ENCODE results near the gene MPO. TPM values are rescaled to one million over a fixed set of nuclear protein-coding genes. Genes with fewer than 3 reads are reported as not detected.

The MPO gene
- not detected in 2 replicates for total RNA-seq (2014; rRNA removed; shearing (Covaris generic))
- polyA plus RNA-seq (2014; cell fraction: nucleus; rRNA removed), result not detected in 2 replicates

- DNase-seq (ENCODE audit: extremely low read depth, low read depth), result no peak
Measured at GRCh38 chr17:58280480-58281217, at the start of gene MPO. MPO (minus strand) TSS chr17:58280935; CDS start chr17:58280758, 177 bp downstream.

- DNase-seq (ENCODE audit: extremely low read depth, low read depth), result no peak
Measured at GRCh38 chr17:58329810-58330537, 49.2 kb upstream of the MPO start.

- DNase-seq (ENCODE audit: extremely low read depth, low read depth), result no peak
Measured at GRCh38 chr17:58329035-58329809, 48.5 kb upstream of the MPO start.

- DNase-seq (ENCODE audit: extremely low read depth, low read depth), result no peak
Measured at GRCh38 chr17:58328195-58329034, 47.7 kb upstream of the MPO start, which contains the start of gene TSPOAP1. TSPOAP1 (minus strand) TSS chr17:58328795; CDS start chr17:58327920, 875 bp downstream.

- DNase-seq (ENCODE audit: extremely low read depth, low read depth), result no peak
Measured at GRCh38 chr17:58327363-58328194, 46.8 kb upstream of the MPO start.

- DNase-seq (ENCODE audit: extremely low read depth, low read depth), result no peak
Measured at GRCh38 chr17:58326609-58327362, 46.1 kb upstream of the MPO start.

- no peak for DNase-seq (ENCODE audit: extremely low read depth, low read depth)
Measured at GRCh38 chr17:58325976-58326468, 45.3 kb upstream of the MPO start.

- DNase-seq (ENCODE audit: extremely low read depth, low read depth), result no peak
Measured at GRCh38 chr17:58325289-58325726, 44.6 kb upstream of the MPO start.

GRCh38 chr17:58324409-58325288, 43.9 kb upstream of the MPO start:
- DNase-seq (ENCODE audit: extremely low read depth, low read depth), result no peak

GRCh38 chr17:58324056-58324408, 43.3 kb upstream of the MPO start:
- no peak for DNase-seq (ENCODE audit: extremely low read depth, low read depth)

GRCh38 chr17:58323366-58324055, 42.8 kb upstream of the MPO start:
- DNase-seq (ENCODE audit: extremely low read depth, low read depth), result no peak

GRCh38 chr17:58322581-58323185, 41.9 kb upstream of the MPO start:
- DNase-seq (ENCODE audit: extremely low read depth, low read depth), result no peak

GRCh38 chr17:58321571-58322525, 41.1 kb upstream of the MPO start:
- no peak for DNase-seq (ENCODE audit: extremely low read depth, low read depth)

GRCh38 chr17:58320570-58321323, 40.0 kb upstream of the MPO start:
- DNase-seq (ENCODE audit: extremely low read depth, low read depth), result no peak

GRCh38 chr17:58320163-58320558, 39.4 kb upstream of the MPO start:
- no peak for DNase-seq (ENCODE audit: extremely low read depth, low read depth)
